Activated T-cell treated with anti-CD3 and anti-CD28 coated beads, Interleukin-2, amount 50 U/mL, for 24 hours (primary cell): ENCODE data around the gene CENPP.

Source experiments
- DNase-seq: peaks from one replicate; pipeline ENCODE4 v3.0.0-alpha.2; 2020
- H3K27ac Mint-ChIP-seq: 2 replicates; pipeline ENCODE4 v1.8.0; 2020; ENCODE audit warnings: mild to moderate bottlenecking, mixed read lengths
- H3K27me3 Mint-ChIP-seq: 2 replicates; pipeline ENCODE4 v1.8.0; 2020; ENCODE audit warnings: mixed read lengths
- H3K36me3 Mint-ChIP-seq: 2 replicates; pipeline ENCODE4 v1.8.0; 2020; ENCODE audit warnings: low read depth, mixed read lengths
- H3K4me1 Mint-ChIP-seq: 2 replicates; pipeline ENCODE4 v1.8.0; 2020; ENCODE audit warnings: low read depth, mixed read lengths
- H3K4me3 Mint-ChIP-seq: 2 replicates; pipeline ENCODE4 v1.8.0; 2020; ENCODE audit warnings: mild to moderate bottlenecking, moderate library complexity, mixed read lengths
- H3K9me3 Mint-ChIP-seq: 2 replicates; pipeline ENCODE4 v1.8.0; 2020; ENCODE audit warnings: mixed read lengths

Gene CENPP

GRCh38 chr9:92518199-92518598 lies 192.4 kb downstream of the CENPP start:
- Mint-ChIP-seq H3K36me3 (peaks cover 2% of the 10 kb centered on the region), H3K4me3 (no peak overlapping the region), H3K27ac (no peak overlapping the region), H3K4me1 (no peaks in the 10 kb centered on the region), H3K9me3 (no peaks in the 10 kb centered on the region), H3K27me3 (no peaks in the 10 kb centered on the region)
- DNase-seq = no peak

- DNase-seq = no peak
- H3K4me1 Mint-ChIP-seq = no peaks in the 10 kb centered on the region
- H3K27ac Mint-ChIP-seq = no peak overlapping the region
- no peaks in the 10 kb centered on the region for H3K27me3 Mint-ChIP-seq
- peaks cover 2% of the 10 kb centered on the region for H3K36me3 Mint-ChIP-seq
- no peaks in the 10 kb centered on the region for H3K9me3 Mint-ChIP-seq
- no peak overlapping the region for H3K4me3 Mint-ChIP-seq
These were observed 195.1 kb downstream of the CENPP start for GRCh38 chr9:92520837-92521236.

- Mint-ChIP-seq H3K27me3 (no peaks in the 10 kb centered on the region), H3K4me1 (no peaks in the 10 kb centered on the region), H3K9me3 (no peaks in the 10 kb centered on the region), H3K4me3 (no peak overlapping the region), H3K36me3 (peaks cover 2% of the 10 kb centered on the region), H3K27ac (no peak overlapping the region)
- no peak for DNase-seq
These were observed 197.5 kb downstream of the CENPP start for GRCh38 chr9:92522983-92523970.

GRCh38 chr9:92524881-92525280 lies 199.1 kb downstream of the CENPP start:
- DNase-seq = no peak
- H3K4me3 Mint-ChIP-seq = no peak overlapping the region
- no peaks in the 10 kb centered on the region for H3K27me3 Mint-ChIP-seq
- no peaks in the 10 kb centered on the region for H3K9me3 Mint-ChIP-seq
- no peaks in the 10 kb centered on the region for H3K4me1 Mint-ChIP-seq
- H3K27ac Mint-ChIP-seq = no peak overlapping the region
- no peaks in the 10 kb centered on the region for H3K36me3 Mint-ChIP-seq

- Mint-ChIP-seq H3K27me3 (no peaks in the 10 kb centered on the region), H3K27ac (no peak overlapping the region), H3K9me3 (no peaks in the 10 kb centered on the region), H3K4me1 (no peaks in the 10 kb centered on the region), H3K36me3 (no peaks in the 10 kb centered on the region), H3K4me3 (no peak overlapping the region)
- no peak for DNase-seq
These were observed 199.6 kb downstream of the CENPP start for GRCh38 chr9:92525306-92525705.

GRCh38 chr9:92527291-92527828 lies 201.6 kb downstream of the CENPP start:
- Mint-ChIP-seq H3K9me3 (peaks cover 3% of the 10 kb centered on the region), H3K27ac (no peak overlapping the region), H3K4me1 (no peaks in the 10 kb centered on the region), H3K27me3 (no peaks in the 10 kb centered on the region), H3K36me3 (no peaks in the 10 kb centered on the region), H3K4me3 (no peak overlapping the region)
- no peak for DNase-seq

GRCh38 chr9:92527832-92528521 lies 202.2 kb downstream of the CENPP start:
- Mint-ChIP-seq H3K4me1 (no peaks in the 10 kb centered on the region), H3K9me3 (peaks cover 3% of the 10 kb centered on the region), H3K27me3 (no peaks in the 10 kb centered on the region), H3K27ac (no peak overlapping the region), H3K36me3 (no peaks in the 10 kb centered on the region), H3K4me3 (no peak overlapping the region)
- no peak for DNase-seq

- Mint-ChIP-seq H3K36me3 (no peaks in the 10 kb centered on the region), H3K27me3 (no peaks in the 10 kb centered on the region), H3K4me1 (no peaks in the 10 kb centered on the region), H3K9me3 (peaks cover 3% of the 10 kb centered on the region), H3K4me3 (no peak overlapping the region), H3K27ac (no peak overlapping the region)
- no peak for DNase-seq
These were observed 202.7 kb downstream of the CENPP start for GRCh38 chr9:92528522-92528849.

- Mint-ChIP-seq H3K27me3 (no peaks in the 10 kb centered on the region), H3K4me1 (no peaks in the 10 kb centered on the region), H3K36me3 (no peaks in the 10 kb centered on the region), H3K27ac (no peak overlapping the region), H3K4me3 (no peak overlapping the region), H3K9me3 (peaks cover 3% of the 10 kb centered on the region)
- no peak for DNase-seq
These were observed 203.4 kb downstream of the CENPP start for GRCh38 chr9:92529124-92529523.

GRCh38 chr9:92530893-92531292 lies 205.1 kb downstream of the CENPP start:
- H3K4me1 Mint-ChIP-seq = peaks cover 2% of the 10 kb centered on the region
- no peaks in the 10 kb centered on the region for H3K36me3 Mint-ChIP-seq
- no peaks in the 10 kb centered on the region for H3K27me3 Mint-ChIP-seq
- no peak overlapping the region for H3K4me3 Mint-ChIP-seq
- H3K27ac Mint-ChIP-seq = no peak overlapping the region
- peaks cover 3% of the 10 kb centered on the region for H3K9me3 Mint-ChIP-seq
- no peak for DNase-seq

- H3K4me3 Mint-ChIP-seq = no peak overlapping the region
- H3K27me3 Mint-ChIP-seq = no peaks in the 10 kb centered on the region
- DNase-seq = no peak
- H3K4me1 Mint-ChIP-seq = peaks cover 2% of the 10 kb centered on the region
- no peaks in the 10 kb centered on the region for H3K36me3 Mint-ChIP-seq
- peaks cover 3% of the 10 kb centered on the region for H3K9me3 Mint-ChIP-seq
- no peak overlapping the region for H3K27ac Mint-ChIP-seq
These were observed 208.5 kb downstream of the CENPP start for GRCh38 chr9:92534204-92534603.

- peaks cover 3% of the 10 kb centered on the region for H3K9me3 Mint-ChIP-seq
- no peak overlapping the region for H3K27ac Mint-ChIP-seq
- no peaks in the 10 kb centered on the region for H3K27me3 Mint-ChIP-seq
- H3K36me3 Mint-ChIP-seq = no peaks in the 10 kb centered on the region
- no peak overlapping the region for H3K4me3 Mint-ChIP-seq
- peaks cover 2% of the 10 kb centered on the region for H3K4me1 Mint-ChIP-seq
- no peak for DNase-seq
These were observed 208.9 kb downstream of the CENPP start for GRCh38 chr9:92534674-92535073.

GRCh38 chr9:92535940-92536850 lies 210.4 kb downstream of the CENPP start, which contains the start of gene ECM2:
ECM2 (minus strand) TSS chr9:92535990; CDS start chr9:92522866, 13,124 bp downstream.
- Mint-ChIP-seq H3K27ac (no peak within 1 kb of the TSS), H3K4me3 (no peak within 1 kb of the TSS), H3K4me1 (peaks cover 2% of the 10 kb centered on the region), H3K27me3 (no peaks in the 10 kb centered on the region), H3K36me3 (no peaks in the 10 kb centered on the region), H3K9me3 (peaks cover 3% of the 10 kb centered on the region)
- DNase-seq = no peak

GRCh38 chr9:92538541-92538940 lies 212.8 kb downstream of the CENPP start:
- peaks cover 2% of the 10 kb centered on the region for H3K4me1 Mint-ChIP-seq
- DNase-seq = no peak

More at GRCh38 chr9:92538541-92538940, 212.8 kb downstream of the CENPP start:
- no peaks in the 10 kb centered on the region for H3K9me3 Mint-ChIP-seq
- no peaks in the 10 kb centered on the region for H3K36me3 Mint-ChIP-seq
- H3K4me3 Mint-ChIP-seq = no peak overlapping the region
- no peaks in the 10 kb centered on the region for H3K27me3 Mint-ChIP-seq
- H3K27ac Mint-ChIP-seq = no peak overlapping the region
